Esophagus muscularis mucosa (tissue), 4 donors: ENCODE data around the gene SCN9A. TPM values are rescaled to one million over a fixed set of nuclear protein-coding genes. Genes with fewer than 3 reads are reported as not detected.

Experiments used
- DNase-seq: peaks from one replicate; pipeline ENCODE4 v3.0.0-alpha.2; 2017; ENCODE audit errors: extremely low spot score
- H3K27ac ChIP-seq, 4 donors: fragments of 200-600 bp; sonication (generic); replicated peaks in 1 of 4; 1 replicate in 3 of 4; 2 replicates in 1 of 4; pipeline ENCODE4 v1.5.1; 2016 to 2019; ENCODE audit warnings: mild to moderate bottlenecking in 1 of 4
- H3K27me3 ChIP-seq, 4 donors: fragments of 200-600 bp; sonication (generic); one replicate each; pipeline versions ENCODE4 v1.5.1 to v1.6.0; 2016 to 2019
- H3K36me3 ChIP-seq, 4 donors: fragments of 200-600 bp; sonication (generic); one replicate each; pipeline ENCODE4 v1.5.1; 2016 to 2019
- H3K4me1 ChIP-seq, 4 donors: fragments of 200-600 bp; sonication (generic); one replicate each; pipeline ENCODE4 v1.5.1; 2016 to 2019
- H3K4me3 ChIP-seq, 4 donors: fragments of 200-600 bp; sonication (generic); 1 replicate in 2 of 4; 2 replicates in 2 of 4; pipeline ENCODE4 v1.5.1; 2016 to 2019; ENCODE audit warnings: mild to moderate bottlenecking in 4 of 4, moderate library complexity in 1 of 4
- H3K9me3 ChIP-seq, 4 donors: fragments of 200-600 bp; sonication (generic); 1 replicate in 3 of 4; 2 replicates in 1 of 4; pipeline ENCODE4 v1.5.1; 2016 to 2019
- EP300 ChIP-seq: sonication (generic); formaldehyde crosslinking; IDR thresholded peaks from one replicate; pipeline ENCODE4 v1.6.1; 2017; ENCODE audit warnings: antibody characterized with exemption
- POLR2A ChIP-seq: fragments of 450-650 bp; IDR thresholded peaks from one replicate; pipeline ENCODE4 v1.6.1; 2017; ENCODE audit warnings: antibody characterized with exemption, moderate library complexity, mild to moderate bottlenecking, low read depth
- POLR2AphosphoS5 ChIP-seq, 2 donors: sonication (generic); formaldehyde crosslinking; IDR thresholded peaks; one replicate each; pipeline ENCODE4 v1.6.1; 2017; ENCODE audit warnings: antibody characterized with exemption in 2 of 2
- WGBS: methylation state at CpG from one replicate; pipeline ENCODE4 v1.1.5; 2018; 5-methylcytosine and 5-hydroxymethylcytosine counted together
- intact Hi-C: fragments of 100-400 bp; cut with DNase I; formaldehyde crosslinking; loops from one replicate; pipeline ENCODE4 v1.15.1; 2023
- total RNA-seq, 4 donors: library from RNA; depleted of rRNA; stranded (reverse); fragments of >200 nt; gene quantifications; one replicate each; pipeline versions ENCODE4 v1.1.0 to v1.2.1, GENCODE V29; 2016
- TF ChIP-seq, protein P1 (sequence below), 3 experiments: fragments of 200-600 bp in 2 of 3; fragments of 450-650 bp in 1 of 3; sonication (generic) in 2 of 3; IDR thresholded peaks; one replicate each; pipeline ENCODE4 v1.5.1; 2017 to 2019; ENCODE audit warnings: antibody characterized with exemption in 3 of 3, mild to moderate bottlenecking in 2 of 3, moderate library complexity in 1 of 3

Gene SCN9A
- total RNA-seq, 4 donors from 2014 or later = 4.0 to 7.8 (median 5.2) TPM

DNA sequence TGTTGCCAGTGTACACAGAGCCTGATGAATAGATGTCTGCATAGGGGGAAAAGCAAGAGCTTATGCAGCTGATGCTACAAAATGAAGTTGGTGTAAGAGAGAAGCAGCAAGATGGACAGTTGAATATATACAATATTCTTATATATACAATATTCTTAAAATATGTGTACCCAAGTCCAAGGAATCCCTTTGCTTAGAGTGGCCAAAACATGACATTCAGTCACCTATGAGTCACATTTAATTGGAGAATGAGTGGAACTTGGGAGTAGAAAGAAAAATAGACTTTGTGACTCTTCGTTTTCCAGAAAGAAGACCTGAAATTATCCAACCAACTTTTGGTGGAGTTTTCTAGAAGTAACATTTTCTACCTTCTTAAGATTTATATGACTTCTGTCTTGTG lies 81.8 kb downstream of the SCN9A start:
- no peak for TF ChIP-seq EP300
- WGBS = 79% methylated on average over 1 of the region's 1 CpG
- Histone ChIP-seq H3K27ac (no peak overlapping the region), H3K9me3 (no peaks in the 10 kb centered on the region), H3K27me3 (no peaks in the 10 kb centered on the region), H3K4me1 (no peaks in the 10 kb centered on the region), H3K36me3 (no peaks in the 10 kb centered on the region), H3K4me3 (no peak overlapping the region)
- DNase-seq = no peak
- intact Hi-C loops = no loop called here

DNA sequence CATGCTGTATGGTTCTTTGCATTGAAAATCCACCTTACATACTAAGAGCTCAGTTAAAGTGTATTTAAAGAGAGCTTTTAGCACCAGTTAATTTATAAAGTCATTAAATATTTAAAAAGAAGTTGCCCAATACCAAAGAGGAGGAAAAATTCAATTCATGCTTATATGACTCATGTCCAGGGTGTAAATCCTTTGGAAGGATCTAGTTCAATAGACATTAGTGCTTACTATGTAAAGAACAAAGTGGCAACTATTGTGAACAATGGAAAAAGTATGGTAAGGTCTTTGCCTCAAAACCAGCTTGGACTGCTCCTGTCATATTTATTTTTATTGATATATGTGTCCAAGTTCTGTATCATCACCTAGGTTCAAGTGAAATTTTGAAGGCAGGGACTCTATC lies 90.5 kb downstream of the SCN9A start:
- no peak overlapping the region for H3K27ac ChIP-seq
- H3K36me3 ChIP-seq = peaks cover 0 to 4% (median 0%) of the 10 kb centered on the region in 4 donors
- no peak overlapping the region for H3K4me3 ChIP-seq
- H3K27me3 ChIP-seq = no peaks in the 10 kb centered on the region
- H3K9me3 ChIP-seq = no peaks in the 10 kb centered on the region
- TF ChIP-seq POLR2AphosphoS5 (IDR thresholded peaks at IDR 0.05) = no peak
- TF ChIP-seq, protein P1, sequence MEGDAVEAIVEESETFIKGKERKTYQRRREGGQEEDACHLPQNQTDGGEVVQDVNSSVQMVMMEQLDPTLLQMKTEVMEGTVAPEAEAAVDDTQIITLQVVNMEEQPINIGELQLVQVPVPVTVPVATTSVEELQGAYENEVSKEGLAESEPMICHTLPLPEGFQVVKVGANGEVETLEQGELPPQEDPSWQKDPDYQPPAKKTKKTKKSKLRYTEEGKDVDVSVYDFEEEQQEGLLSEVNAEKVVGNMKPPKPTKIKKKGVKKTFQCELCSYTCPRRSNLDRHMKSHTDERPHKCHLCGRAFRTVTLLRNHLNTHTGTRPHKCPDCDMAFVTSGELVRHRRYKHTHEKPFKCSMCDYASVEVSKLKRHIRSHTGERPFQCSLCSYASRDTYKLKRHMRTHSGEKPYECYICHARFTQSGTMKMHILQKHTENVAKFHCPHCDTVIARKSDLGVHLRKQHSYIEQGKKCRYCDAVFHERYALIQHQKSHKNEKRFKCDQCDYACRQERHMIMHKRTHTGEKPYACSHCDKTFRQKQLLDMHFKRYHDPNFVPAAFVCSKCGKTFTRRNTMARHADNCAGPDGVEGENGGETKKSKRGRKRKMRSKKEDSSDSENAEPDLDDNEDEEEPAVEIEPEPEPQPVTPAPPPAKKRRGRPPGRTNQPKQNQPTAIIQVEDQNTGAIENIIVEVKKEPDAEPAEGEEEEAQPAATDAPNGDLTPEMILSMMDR (IDR thresholded peaks at IDR 0.05) = no peak
- TF ChIP-seq EP300 = no peak
- no peak for TF ChIP-seq POLR2A
- DNase-seq = no peak
- intact Hi-C loops = no loop called here
- no peaks in the 10 kb centered on the region for H3K4me1 ChIP-seq

DNA sequence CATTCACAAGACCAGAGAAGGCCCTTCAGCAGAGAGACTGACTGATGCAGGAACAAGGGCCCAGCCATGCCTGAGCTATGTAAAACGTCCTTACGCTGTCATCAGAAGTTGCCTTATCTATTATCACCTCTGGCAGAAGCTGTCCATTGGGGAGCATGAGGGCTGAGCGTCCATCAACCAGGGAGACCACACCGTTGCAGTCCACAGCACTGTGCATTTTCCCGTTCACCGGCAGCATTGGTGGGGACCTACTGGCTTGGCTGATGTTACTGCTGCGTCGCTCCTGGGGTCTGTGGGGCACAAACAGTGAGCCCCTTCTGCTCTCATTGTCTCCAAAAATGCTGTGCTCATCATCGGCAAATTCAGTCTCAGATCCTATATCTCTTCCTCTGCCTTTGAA lies 91.4 kb downstream of the SCN9A start:
- no peak for DNase-seq
- Histone ChIP-seq H3K4me3 (no peak overlapping the region), H3K9me3 (no peaks in the 10 kb centered on the region), H3K27ac (no peak overlapping the region), H3K36me3 (peaks cover 0 to 4% (median 0%) of the 10 kb centered on the region in 4 donors), H3K4me1 (no peaks in the 10 kb centered on the region), H3K27me3 (no peaks in the 10 kb centered on the region)
- WGBS = 91% methylated on average over 9 of the region's 9 CpGs
- intact Hi-C loops = no loop called here
- no peak for TF ChIP-seq POLR2A

DNA sequence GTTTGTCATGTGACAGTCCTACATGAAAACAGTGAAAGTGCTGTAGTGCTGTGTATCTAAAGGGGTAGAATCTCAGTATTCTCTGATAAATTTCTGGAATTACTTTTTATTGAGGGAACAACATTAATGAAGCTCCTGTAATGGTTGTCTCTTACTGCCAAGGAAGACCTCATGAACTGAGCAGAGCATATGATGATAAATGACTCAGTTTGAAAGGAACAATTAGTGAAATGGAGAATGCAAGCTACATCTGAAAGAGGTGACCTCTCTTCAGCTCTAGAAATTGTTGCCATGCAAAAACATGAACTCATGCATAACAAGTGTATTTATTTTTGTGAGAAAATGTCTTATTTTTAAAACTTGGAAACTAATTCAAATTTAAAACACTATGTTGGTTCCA lies 93.6 kb downstream of the SCN9A start:
- H3K4me1 ChIP-seq = no peaks in the 10 kb centered on the region
- no peak overlapping the region for H3K27ac ChIP-seq
- TF ChIP-seq POLR2AphosphoS5 (IDR thresholded peaks at IDR 0.05) (no peak), POLR2A (no peak), EP300 (no peak)
- TF ChIP-seq, protein P1 (IDR thresholded peaks at IDR 0.05) = no peak
- no peaks in the 10 kb centered on the region for H3K27me3 ChIP-seq
- intact Hi-C loops = no loop called here
- no peak for DNase-seq
- peaks cover 0 to 4% (median 0%) of the 10 kb centered on the region in 4 donors for H3K36me3 ChIP-seq
- H3K4me3 ChIP-seq = no peak overlapping the region
- H3K9me3 ChIP-seq = no peaks in the 10 kb centered on the region

DNA sequence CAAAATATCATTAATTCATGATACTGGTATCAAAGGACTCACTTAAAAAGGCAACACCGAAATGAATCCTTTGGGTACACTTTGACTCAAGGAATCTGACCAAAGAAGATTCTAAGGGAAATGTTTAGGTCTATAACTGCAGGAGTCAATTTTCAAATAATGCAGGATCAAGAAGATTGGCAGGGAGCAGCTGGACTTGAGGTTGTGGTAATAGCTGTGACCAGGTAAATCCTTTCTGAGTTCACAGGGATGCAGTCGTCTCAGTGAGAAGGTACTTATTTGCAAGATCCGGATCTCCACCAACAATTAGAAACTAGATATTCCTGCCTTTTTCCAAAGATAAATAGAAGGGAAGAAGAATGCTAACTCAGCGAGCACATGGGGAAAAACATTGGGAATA lies 96.9 kb downstream of the SCN9A start:
- Histone ChIP-seq H3K27me3 (no peaks in the 10 kb centered on the region), H3K9me3 (no peaks in the 10 kb centered on the region), H3K4me1 (no peaks in the 10 kb centered on the region), H3K27ac (no peak overlapping the region), H3K36me3 (no peaks in the 10 kb centered on the region), H3K4me3 (no peak overlapping the region)
- intact Hi-C loops = no loop called here
- no peak for DNase-seq
- WGBS = 83% methylated on average over 4 of the region's 4 CpGs
- TF ChIP-seq, protein P1 (IDR thresholded peaks at IDR 0.05) = no peak
- TF ChIP-seq POLR2AphosphoS5 (IDR thresholded peaks at IDR 0.05) (no peak), EP300 (no peak), POLR2A (no peak)

DNA sequence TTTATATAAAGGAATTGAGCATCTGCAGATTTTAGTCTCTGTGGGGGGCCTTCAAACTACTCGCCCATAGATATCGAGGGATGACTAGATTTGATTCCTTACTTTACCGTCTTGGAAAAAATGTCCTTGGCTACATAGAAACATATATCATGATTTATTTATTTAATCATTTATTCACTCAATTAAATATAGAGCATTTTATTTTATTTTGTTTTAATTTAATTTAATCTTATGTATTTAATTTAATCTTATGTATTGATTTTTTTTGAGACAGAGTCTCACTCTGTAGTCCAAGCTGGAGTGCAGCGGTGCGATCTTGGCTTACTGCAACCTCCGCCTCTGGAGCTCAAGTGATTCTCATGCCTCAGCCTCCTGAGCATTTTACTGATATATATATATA lies 105.4 kb downstream of the SCN9A start:
- H3K4me1 ChIP-seq = no peaks in the 10 kb centered on the region
- no peaks in the 10 kb centered on the region for H3K9me3 ChIP-seq
- H3K36me3 ChIP-seq = no peaks in the 10 kb centered on the region
- no peak for TF ChIP-seq POLR2AphosphoS5 (IDR thresholded peaks at IDR 0.05)
- TF ChIP-seq EP300 = no peak
- DNase-seq = no peak
- no peak overlapping the region for H3K4me3 ChIP-seq
- H3K27ac ChIP-seq = no peak overlapping the region
- H3K27me3 ChIP-seq = no peaks in the 10 kb centered on the region
- intact Hi-C loops = no loop called here
- WGBS = 92% methylated on average over 6 of the region's 6 CpGs
